ENCODE measurements around the gene CACNA1C. TPM values are rescaled to one million over a fixed set of nuclear protein-coding genes. Genes with fewer than 3 reads are reported as not detected.

The CACNA1C gene
- total RNA-seq, 1 donor from 2014 or later, result 15.6 TPM

DNA sequence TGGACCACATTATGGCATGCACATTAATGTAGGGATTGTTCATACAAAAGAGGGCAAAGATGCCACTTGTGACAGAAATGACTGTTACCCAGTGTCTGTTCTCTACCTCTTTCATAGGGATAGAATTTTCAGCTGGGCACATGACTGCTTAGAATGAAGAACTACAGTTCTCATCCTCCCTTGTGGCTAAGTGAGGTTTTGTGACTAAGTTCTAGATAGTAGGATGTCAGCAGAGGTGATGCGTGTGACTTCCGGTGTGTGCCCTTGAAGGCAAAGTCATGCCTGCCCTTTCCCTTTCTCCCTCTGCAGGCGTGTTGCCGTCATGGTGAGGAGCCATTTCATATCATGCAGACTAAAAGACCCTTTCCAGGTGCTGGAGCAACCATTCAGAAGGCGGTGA lies 99.3 kb downstream of the CACNA1C start:
- H3K27me3 ChIP-seq, result no peaks in the 10 kb centered on the region
- no peak for DNase-seq
- H3K36me3 ChIP-seq, result no peaks in the 10 kb centered on the region
- intact Hi-C loops (cut with DNase I), result no loop called here
- H3K4me3 ChIP-seq, result no peak overlapping the region
- no peaks in the 10 kb centered on the region for H3K9me3 ChIP-seq
- H3K27ac ChIP-seq, result no peak overlapping the region
- no peak for TF ChIP-seq CTCF (IDR thresholded peaks at IDR 0.05)
- H3K4me1 ChIP-seq, result peaks cover 4% of the 10 kb centered on the region
- ATAC-seq, result no peak

GRCh38 chr12:2154050-2154449 lies 101.3 kb downstream of the CACNA1C start:
- ATAC-seq, result no peak

DNA sequence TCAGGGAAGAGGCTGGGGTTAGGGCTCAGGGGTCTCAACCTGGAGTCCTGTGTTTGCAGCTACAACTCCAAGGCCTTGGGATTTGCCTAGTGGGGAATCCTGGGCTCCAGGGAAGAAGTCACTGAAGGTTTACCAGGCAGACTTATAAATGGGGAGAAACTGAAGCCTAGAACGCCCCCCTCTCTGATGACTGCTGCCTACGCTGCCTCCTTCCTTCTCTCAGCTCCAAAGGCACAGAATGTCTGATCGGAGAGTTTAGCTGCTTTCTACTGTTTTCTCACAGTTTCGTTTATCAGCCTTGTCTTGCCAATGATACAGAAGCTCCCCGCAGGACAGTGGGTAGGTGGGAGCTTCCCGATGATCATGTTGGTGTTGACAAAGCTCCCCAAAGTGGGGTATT lies 101.7 kb downstream of the CACNA1C start:
- intact Hi-C loops (cut with DNase I), result no loop called here
- H3K4me1 ChIP-seq, result peaks cover 4% of the 10 kb centered on the region
- H3K4me3 ChIP-seq, result no peak overlapping the region

More at GRCh38 chr12:2154050-2154449, 101.3 kb downstream of the CACNA1C start:
- Histone ChIP-seq H3K27me3 (no peaks in the 10 kb centered on the region), H3K36me3 (no peaks in the 10 kb centered on the region), H3K27ac (peak overlapping the region; percentile 58), H3K4me3 (no peak overlapping the region), H3K9me3 (no peaks in the 10 kb centered on the region), H3K4me1 (peaks cover 4% of the 10 kb centered on the region)
- TF ChIP-seq CTCF (IDR thresholded peaks at IDR 0.05), result no peak
- no peak for DNase-seq
- intact Hi-C loops (cut with DNase I), result no loop called here

GRCh38 chr12:2156333-2156732 lies 103.5 kb downstream of the CACNA1C start:
- Histone ChIP-seq H3K27me3 (no peaks in the 10 kb centered on the region), H3K27ac (no peak overlapping the region), H3K36me3 (no peaks in the 10 kb centered on the region), H3K9me3 (no peaks in the 10 kb centered on the region), H3K4me3 (no peak overlapping the region), H3K4me1 (peaks cover 10% of the 10 kb centered on the region)
- TF ChIP-seq CTCF (IDR thresholded peaks at IDR 0.05), result no peak
- no peak for DNase-seq
- no peak for ATAC-seq
- intact Hi-C loops (cut with DNase I), result no loop called here

More for the DNA sequence above, 101.7 kb downstream of the CACNA1C start:
- Histone ChIP-seq H3K27ac (peak overlapping the region; percentile 58), H3K9me3 (no peaks in the 10 kb centered on the region), H3K27me3 (no peaks in the 10 kb centered on the region), H3K36me3 (no peaks in the 10 kb centered on the region)
- no peak for DNase-seq
- no peak for TF ChIP-seq CTCF (IDR thresholded peaks at IDR 0.05)
- ATAC-seq, result no peak

GRCh38 chr12:2160043-2160442 lies 107.3 kb downstream of the CACNA1C start:
- DNase-seq (no peak), ATAC-seq (no peak)
- intact Hi-C loops (cut with DNase I), result no loop called here
- TF ChIP-seq CTCF (IDR thresholded peaks at IDR 0.05), result no peak
- Histone ChIP-seq H3K4me3 (no peak overlapping the region), H3K4me1 (peaks cover 40% of the 10 kb centered on the region), H3K27ac (no peak overlapping the region), H3K36me3 (no peaks in the 10 kb centered on the region), H3K9me3 (no peaks in the 10 kb centered on the region), H3K27me3 (no peaks in the 10 kb centered on the region)

- no peak for DNase-seq
- Histone ChIP-seq H3K36me3 (no peaks in the 10 kb centered on the region), H3K9me3 (no peaks in the 10 kb centered on the region), H3K4me3 (no peak overlapping the region), H3K27me3 (no peaks in the 10 kb centered on the region), H3K27ac (peak overlapping the region; percentile 36), H3K4me1 (peaks cover 40% of the 10 kb centered on the region)
- TF ChIP-seq CTCF (IDR thresholded peaks at IDR 0.05), result no peak
- intact Hi-C loops (cut with DNase I), result no loop called here
- ATAC-seq, result no peak
Observed at GRCh38 chr12:2161473-2161872, 108.7 kb downstream of the CACNA1C start.

Measured in upper lobe of right lung (tissue), 1 donor.